ENCODE results near the gene PBX4. TPM values are rescaled to one million over a fixed set of nuclear protein-coding genes. Genes with fewer than 3 reads are reported as not detected.

Gene PBX4
- total RNA-seq, 2 experiments from 2014 or later = 5.0 to 6.7 TPM

GRCh38 chr19:19662344-19662743 lies 43.9 kb upstream of the PBX4 start:
- peaks cover 15% of the 10 kb centered on the region; the same call in 1 of the 2 replicates for H4K20me1 ChIP-seq (ENCODE audit: insufficient read depth, low read length)
- no peaks in the 10 kb centered on the region for H3K9me3 ChIP-seq (ENCODE audit: low read length)
- TSS peak; percentile 78 for BruUV-seq (replicated peaks)
- POLR2A ChIA-PET = interaction anchor here (0.8 to 1.2 kb wide), 4 partner anchors 9 to 203 kb away, joined by 3 to 5 read pairs (median 4); partner anchors contain the start of gene ZNF253
- peaks cover 48% of the 10 kb centered on the region for H3K4me1 ChIP-seq (ENCODE audit: insufficient read depth, low read length, poor library complexity, severe bottlenecking)
- peak; percentile 21 for DNase-seq (ENCODE audit: low spot score)
- H2AFZ ChIP-seq (ENCODE audit: low read length) = no peak overlapping the region
- peak overlapping the region; percentile 82 for H3K4me2 ChIP-seq (ENCODE audit: low read length)
- H3K36me3 ChIP-seq (ENCODE audit: insufficient read depth, low read length) = peaks cover 37% of the 10 kb centered on the region
- CTCF ChIA-PET (ENCODE audit: unreplicated experiment) = no interaction called here
- TF ChIP-seq CTCF (conservative IDR thresholded peaks at IDR 0.05; ENCODE audit: low read length) = no peak
- TF ChIP-seq EZH2phosphoT487 (IDR thresholded peaks at IDR 0.05; ENCODE audit: borderline replicate concordance, low read depth, low read length) = no peak
- no peaks in the 10 kb centered on the region for H3K9me2 ChIP-seq (ENCODE audit: insufficient read depth, low read length)
- peak overlapping the region; percentile 88 for H3K4me3 ChIP-seq (ENCODE audit: low read depth, low read length, poor library complexity, severe bottlenecking)
- H3K79me2 ChIP-seq (ENCODE audit: insufficient read depth, low read depth, low read length) = peaks cover 34% of the 10 kb centered on the region
- peak overlapping the region; percentile 88 for H3K27ac ChIP-seq (ENCODE audit: low read depth, low read length, poor library complexity, severe bottlenecking)
- intact Hi-C loops (cut with micrococcal nuclease; ENCODE audit: unreplicated experiment) = loop anchor here (10.0 kb wide), 2 partner anchors 258 to 498 kb away; partner anchors contain the start of gene GATAD2A

GRCh38 chr19:19661675-19662251 lies 43.3 kb upstream of the PBX4 start:
- H3K4me2 ChIP-seq (ENCODE audit: low read length) = peak overlapping the region; percentile 82
- peak overlapping the region; percentile 88 for H3K4me3 ChIP-seq (ENCODE audit: low read depth, low read length, poor library complexity, severe bottlenecking)
- intact Hi-C loops (cut with micrococcal nuclease; ENCODE audit: unreplicated experiment) = loop anchor here (10.0 kb wide), 2 partner anchors 257 to 497 kb away; partner anchors contain the start of gene GATAD2A
- BruUV-seq (replicated peaks) = no TSS peak
- TF ChIP-seq CTCF (conservative IDR thresholded peaks at IDR 0.05; ENCODE audit: low read length) (no peak), EZH2phosphoT487 (IDR thresholded peaks at IDR 0.05; ENCODE audit: borderline replicate concordance, low read depth, low read length) (no peak)
- H3K27ac ChIP-seq (ENCODE audit: low read depth, low read length, poor library complexity, severe bottlenecking) = peak overlapping the region; percentile 88
- DNase-seq (ENCODE audit: low spot score) = peak; percentile 89
- H3K36me3 ChIP-seq (ENCODE audit: insufficient read depth, low read length) = peaks cover 43% of the 10 kb centered on the region
- no peaks in the 10 kb centered on the region for H3K9me3 ChIP-seq (ENCODE audit: low read length)
- H3K9me2 ChIP-seq (ENCODE audit: insufficient read depth, low read length) = no peaks in the 10 kb centered on the region
- peaks cover 15% of the 10 kb centered on the region; the same call in 1 of the 2 replicates for H4K20me1 ChIP-seq (ENCODE audit: insufficient read depth, low read length)
- peaks cover 42% of the 10 kb centered on the region for H3K4me1 ChIP-seq (ENCODE audit: insufficient read depth, low read length, poor library complexity, severe bottlenecking)
- ChIA-PET POLR2A (interaction anchor here (0.8 to 1.5 kb wide), 5 partner anchors 9 to 204 kb away, joined by 3 to 5 read pairs (median 4); partner anchors contain the start of gene ZNF253), CTCF (ENCODE audit: unreplicated experiment) (no interaction called here)
- H3K79me2 ChIP-seq (ENCODE audit: insufficient read depth, low read depth, low read length) = peaks cover 34% of the 10 kb centered on the region
- H2AFZ ChIP-seq (ENCODE audit: low read length) = no peak overlapping the region
